Measurements from ENCODE around the gene MAD1L1.
A peak's percentile ranks its signal among the peaks of the same experiment; 100 is the strongest.
"Not testable (repeated sequence)": the region's sequence is repeated elsewhere in the genome, so short reads cannot be mapped to it uniquely, and the experiment has no call there.

MAD1L1 gene

DNA sequence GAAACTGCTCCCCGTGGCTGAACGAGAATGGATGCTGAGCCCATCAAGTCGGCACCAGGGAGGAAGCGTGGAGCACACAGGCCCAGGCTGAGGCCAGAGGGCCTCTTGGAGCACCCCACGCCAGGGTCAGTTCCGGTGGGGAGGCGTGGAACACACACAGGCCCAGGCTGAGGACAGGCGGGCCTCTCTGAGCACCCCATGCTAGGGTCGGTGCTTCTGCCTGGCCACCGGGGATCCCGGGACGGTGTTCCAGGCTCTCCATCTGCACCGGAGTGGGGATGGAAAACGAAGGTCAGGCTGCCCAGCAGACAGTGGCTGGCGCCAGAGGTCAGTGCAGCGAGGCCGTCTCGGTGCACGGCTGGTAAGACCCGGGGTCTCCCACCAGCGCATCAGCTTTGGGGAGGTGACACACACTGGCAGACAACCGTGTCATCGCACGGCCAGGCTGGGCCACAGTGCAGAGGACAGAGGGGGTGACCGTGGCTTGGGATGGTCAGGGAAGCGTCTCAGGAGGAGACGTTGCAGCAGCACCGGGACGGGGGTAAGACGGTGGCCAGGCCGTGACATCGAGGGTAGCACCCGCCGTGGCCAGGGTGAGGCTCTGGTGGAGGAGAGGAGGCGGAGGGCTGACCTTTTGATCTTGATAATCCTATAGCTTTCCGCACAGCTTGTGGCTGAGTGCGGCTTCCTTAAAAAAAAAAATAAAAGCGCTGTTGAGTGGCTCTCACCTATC, 358.7 kb downstream of the MAD1L1 start:
- no peak for DNase-seq

DNA sequence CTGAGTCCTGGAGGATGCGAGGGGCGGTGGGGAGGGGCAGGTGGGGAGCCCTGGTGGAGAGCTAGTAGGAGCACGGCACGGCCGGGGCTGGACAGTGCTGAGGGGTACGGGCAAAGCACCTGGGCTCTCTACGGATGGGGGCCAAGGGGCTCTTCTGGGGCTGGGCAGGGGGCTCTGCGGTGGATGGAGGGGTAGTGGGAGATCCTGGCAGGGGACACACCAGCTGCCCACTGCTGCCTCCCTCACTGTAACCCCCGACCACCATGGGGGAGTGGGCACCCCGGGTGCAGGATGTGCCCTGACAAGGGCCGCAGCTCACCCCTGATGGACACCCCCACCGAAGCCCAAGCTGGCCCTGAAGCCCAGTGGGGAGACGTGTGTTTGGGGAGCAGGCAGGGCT, 359.3 kb downstream of the MAD1L1 start:
- DNase-seq = no peak

DNA sequence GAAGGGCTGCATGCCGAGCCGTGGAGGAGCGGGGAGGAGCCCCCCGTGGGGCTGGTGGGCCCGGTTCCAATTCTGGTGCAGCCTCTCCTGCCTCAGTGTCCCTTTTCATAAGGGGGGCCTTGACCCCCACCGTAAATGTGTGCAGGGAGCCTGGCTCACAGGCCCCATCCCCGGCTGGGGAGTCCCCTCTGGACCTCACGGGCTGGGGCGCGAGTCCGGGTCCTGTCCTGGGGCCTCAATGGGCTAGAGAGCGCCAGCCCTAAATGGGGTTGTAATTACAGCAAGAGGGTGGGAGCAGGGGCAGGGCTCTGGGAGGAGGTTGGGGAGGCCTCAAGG, 359.7 kb downstream of the MAD1L1 start:
- DNase-seq = no peak

DNA sequence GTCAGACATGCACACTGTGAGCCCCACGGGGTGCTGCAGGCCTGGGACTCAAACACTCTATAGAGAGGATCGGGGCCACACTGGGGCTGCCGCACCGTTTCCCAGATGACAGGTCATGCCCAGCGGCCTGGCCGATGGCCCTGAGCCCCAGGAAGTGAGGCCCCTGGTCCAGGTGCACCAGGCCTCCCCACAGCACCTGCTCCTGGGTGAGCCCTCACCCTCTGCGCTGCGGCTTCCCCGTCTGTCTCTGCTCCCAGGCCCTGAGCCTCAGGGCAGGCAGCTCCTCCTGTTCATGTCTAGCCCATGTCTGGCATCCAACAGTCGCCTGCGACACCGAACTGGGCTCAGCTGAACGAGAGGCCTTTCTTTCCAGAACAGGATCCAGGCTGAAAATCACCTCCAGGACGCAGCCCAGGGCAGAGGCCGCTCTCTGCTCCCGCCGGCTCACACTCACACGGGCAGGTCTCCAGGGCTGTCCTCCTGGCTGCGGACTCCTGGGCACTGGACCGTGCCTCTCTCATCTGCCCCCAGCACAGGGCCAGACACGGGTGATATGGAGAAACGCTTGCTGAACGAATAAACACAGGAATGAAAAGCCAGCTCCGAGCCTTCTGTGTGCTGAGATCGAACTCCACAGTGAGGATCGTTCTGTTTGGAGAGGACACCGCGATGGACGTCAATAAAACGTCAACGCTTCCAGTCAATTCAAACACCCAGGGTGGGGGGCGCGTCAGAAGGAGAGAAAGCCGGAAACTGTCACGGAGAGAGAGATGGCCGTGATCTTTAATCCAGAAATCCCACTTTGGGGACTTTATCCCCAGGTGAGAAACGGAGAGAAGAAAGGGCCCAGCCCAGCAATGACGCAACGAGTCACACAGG, 360.3 kb downstream of the MAD1L1 start:
- no peak for DNase-seq

DNA sequence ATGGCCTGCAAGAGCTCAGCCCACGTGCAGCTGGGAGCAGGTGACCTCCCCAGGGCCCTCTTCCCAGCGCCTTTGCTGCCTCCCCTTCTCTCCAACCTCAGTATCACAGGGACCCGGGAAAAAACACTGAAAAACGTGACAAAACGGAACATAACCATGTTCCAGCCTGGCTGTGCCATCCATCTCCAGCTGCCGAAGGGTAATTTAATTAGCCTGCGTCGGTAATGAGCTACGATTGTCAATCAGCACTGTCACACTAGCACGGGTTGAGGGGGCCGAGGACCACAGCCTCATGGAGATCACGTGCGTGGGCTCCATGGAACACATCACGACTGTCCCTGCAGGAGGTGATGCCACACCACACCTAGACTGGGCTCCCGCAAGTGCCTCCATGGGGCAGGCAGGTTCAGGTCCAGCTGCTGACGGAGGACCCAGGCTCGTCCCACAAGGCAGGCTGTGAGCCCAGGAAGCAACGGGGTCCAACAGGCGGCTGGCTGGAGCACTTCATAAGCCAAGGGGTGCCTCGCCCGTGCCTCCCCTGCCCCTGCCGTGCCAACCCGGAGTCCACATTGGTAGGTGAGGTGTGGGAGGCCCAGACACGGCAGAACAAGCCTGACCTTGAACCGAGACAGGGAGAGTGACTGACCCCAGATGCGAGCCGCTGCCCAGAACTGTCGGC, 363.2 kb downstream of the MAD1L1 start:
- no peak for DNase-seq

DNA sequence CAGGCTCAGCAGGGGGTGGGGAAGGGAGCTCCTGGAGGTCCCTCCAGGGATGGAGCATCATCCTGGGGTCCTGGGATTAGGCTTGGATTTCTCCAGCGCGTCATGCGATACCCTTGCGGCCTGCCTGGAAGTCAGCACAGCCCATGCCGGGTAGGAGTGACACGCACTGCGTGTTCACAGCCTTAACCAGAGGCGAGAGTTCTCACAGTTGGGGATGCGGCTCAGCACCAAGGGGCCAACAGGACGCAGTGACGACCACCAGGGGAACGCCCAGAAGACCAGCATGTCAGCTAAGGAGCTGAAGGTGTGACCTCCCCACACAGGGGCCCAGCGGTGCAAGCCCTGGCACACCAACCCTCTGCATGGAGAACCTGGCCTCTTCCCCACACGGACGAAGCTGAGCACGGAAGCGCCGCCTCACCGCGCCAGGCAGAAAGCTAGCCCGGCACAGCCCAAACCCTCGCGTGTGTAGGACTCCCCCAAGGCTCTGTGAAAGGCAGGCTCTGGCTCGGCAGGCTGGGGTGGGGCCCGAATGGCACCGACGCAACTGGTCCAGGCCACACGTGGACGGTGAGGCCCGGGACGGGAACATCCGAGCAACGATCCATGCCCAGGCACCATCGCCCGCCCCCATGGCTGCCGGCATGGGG, 364.1 kb downstream of the MAD1L1 start:
- no peak for DNase-seq

DNA sequence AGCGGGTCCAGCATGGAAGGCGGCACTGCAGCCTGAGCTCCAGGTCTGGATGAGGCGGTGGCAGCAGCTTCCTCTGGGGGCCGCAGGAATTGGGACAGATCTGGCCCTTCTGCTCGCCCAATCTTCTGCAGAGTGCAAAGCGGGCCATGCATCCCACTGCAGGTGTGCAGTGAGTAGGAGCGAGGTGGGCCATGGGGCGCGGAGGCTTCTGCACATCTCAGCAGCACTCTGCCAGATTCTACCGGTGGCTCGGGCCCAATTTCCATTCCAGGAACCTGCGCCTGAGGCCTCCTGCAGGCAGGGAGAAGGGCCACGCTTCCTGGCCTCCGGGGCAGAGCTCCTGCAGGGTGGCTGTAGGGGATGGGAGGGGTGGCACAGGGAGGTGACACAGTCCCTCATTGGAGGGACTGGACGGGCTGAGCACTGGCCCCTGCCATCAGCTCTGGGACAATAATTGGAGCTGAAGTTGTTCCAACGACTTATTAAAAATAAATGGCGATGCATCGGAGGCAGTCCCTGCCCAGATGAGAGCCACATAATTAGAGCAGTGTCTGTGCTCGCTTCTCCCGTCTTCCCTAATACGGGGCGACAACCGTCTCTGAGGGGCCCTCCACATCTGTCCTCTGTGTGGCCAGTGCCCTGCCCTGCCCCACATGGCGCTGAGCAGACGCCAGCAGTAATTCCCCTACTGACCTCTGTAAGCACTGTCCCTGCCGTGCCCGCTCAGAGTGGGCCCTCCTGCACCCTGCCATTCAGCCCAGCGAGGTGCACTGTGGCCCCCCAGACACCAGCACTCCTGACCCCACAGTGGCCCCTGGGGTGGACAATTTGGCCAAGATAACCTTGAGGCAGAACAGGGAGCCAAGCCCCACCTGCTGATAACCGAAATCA, 365.1 kb downstream of the MAD1L1 start:
- DNase-seq = no peak

DNA sequence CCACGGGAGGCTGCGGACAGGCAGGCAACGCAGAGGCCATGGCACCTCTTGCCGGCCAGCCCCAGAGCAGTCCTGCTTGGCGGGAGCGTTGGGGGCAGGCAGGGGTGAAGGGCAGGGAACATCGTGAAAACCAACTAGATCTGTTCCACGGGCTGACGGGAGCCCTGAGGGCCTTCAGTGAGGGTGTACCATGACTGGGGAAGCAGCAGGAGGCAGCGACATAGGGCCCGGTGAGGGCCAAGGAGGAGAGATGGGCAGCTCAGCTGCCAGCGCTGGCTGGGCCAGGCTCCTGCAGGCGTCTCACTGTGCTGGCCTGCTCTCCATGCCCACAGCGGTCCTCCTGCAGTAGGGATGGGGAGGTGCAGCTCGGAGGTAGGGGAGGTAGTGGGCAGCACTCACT, 366.1 kb downstream of the MAD1L1 start:
- DNase-seq = no peak

DNA sequence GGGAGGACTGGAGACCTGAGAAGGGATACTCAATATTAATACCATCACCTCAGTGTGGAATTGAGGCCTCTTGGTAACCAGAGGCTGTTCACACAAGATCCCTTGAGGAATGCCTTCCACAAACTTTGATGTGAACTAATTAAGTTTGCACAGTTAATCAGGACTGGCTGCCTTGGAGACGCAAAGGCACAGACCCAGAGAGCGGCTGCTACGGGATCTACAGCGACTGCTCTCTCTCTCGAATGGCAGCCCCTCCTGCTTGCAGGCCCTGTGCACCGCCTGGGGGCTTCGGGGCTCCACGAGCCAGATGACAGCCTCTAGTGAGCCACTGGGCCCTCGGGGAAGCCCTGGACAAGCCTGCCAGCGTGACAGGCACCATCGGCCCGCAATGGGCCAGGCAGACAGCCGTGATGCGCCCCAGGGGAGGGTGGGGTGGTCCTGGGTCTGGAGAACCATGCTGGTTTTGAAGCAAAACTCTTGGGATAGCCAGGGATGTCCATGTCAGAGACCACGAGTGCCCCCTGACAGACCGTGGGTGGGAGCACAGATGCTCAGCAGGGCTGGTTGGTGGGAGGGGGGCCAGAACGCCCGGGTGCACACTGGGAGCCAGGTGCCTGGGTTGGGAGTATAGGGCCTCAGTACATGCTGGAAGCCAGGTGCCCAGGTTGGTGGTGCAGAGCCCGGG, 367.0 kb downstream of the MAD1L1 start:
- DNase-seq = no peak

DNA sequence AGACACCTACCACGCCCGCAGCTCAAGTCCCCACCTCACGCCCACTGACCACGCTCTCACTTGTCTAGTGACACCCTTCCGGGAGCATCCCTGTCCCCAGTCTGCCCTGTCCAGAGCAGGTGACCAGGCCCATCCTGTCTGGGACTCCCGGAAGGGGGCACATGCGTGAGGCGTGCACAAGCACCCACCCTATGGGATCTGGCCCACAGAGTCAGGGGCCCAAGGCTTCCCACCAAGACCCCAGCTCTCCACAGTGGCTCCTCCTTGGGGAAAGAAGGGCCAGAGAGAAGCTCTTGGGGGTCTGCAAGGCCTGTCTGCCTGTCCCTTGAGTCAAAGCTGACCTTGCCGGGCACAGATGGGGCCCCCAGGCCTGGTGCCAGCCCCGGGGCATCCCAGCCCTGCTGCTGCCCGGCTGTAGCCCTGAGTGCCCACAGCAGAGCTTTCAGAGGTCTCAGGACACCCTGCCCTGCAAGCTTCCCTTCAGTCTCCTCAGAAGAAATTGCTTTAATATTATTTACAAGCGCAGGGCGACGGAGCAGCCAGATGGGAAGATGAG, 367.7 kb downstream of the MAD1L1 start:
- DNase-seq = no peak

DNA sequence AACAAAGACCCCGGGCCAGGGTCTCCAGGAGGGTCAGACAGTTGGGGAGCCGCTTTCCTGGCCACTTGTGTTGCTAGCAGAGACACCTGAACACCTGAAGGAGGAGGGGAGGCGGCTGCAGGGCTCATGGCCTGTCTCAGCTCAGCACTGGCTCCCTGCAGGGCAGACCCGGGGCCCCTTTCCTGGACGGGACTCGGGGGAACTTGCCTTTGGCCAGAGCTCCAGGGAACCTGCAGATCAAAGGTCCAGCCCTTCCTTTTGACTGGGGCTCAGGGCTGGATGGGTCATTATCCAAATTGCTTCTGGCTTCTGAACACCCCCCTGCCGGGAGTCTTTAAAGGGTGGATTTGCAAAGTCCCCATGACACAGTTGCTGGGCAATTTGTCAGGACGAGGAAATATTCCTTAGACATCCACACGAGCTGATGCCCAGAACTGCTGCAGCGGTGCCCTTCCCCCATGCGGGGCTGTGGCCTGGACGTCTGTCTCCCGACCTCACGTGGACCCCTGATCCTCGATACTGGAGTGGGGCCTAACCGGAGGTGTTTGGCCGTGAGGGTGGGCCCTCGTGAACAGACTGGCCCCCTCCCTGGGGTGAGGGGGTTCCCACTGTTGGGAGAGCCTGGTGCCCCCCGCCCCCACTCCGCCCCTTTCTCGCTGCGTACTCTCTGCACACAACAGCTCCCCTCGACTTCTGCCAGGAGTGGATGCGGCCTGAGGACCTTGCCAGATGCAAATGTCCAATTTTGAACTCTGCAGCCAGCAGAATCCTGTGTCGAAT, 368.4 kb downstream of the MAD1L1 start:
- peak in 22 of 56 donors; percentile 7 to 51 (median 30) for DNase-seq

DNA sequence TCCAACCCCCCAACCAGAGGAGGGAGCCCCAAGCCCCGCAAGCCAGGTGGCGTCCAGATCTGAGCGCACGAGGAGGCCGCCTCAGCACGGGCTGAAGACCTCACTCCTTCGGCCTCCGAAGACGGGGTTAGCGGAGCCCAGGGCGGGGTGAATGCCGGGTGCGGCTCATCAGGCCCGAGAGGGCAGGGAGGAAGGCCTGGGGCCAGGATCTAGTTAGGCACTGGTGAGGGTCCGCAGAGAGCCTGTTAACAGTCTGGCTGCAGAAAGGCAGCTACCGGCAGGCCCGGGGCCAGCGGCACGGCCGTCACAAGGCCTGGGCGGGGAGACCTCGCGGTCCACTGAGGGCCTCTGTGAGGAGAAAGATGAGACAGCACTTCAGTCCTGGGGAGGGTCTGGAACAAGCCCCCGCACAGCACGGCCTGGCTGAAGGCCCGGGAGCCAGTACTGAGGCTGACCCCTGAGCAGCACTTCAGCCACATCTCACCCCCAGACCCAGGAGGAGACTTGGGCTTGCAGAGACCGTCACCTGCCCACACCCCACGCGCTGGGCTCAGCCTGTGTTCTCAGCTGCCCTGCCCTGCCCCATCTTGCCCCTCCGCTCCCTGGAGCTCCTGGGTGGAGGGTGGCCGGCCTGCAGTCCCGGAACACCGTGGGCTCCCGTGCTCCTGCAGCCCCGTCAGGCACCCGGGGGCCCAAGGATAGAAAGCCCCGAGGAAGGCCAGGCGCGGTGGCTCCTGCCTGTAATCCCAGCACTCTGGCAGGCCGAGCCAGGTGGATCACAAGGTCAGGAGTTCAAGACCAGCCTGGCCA, 369.4 kb downstream of the MAD1L1 start:
- DNase-seq = no peak

DNA sequence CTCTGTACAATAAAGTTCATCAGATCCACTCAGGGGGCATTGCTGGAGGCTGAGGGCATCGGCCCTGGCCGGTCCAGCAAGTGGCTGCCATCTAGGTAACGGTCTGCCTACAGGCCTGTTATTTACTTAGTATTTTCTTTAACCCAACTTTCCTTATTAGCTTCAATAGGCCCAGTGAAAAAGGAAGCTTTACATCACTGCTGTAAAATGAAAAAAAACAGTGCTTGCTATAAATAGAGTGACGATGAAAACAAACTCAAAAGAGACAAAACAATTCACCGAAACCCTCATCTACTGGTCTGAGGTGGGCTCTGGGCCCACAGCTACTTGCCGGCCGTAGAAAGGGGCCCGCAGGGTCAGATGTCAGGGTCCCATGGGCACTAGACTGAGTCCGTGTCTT, 370.2 kb downstream of the MAD1L1 start:
- no peak for DNase-seq

DNA sequence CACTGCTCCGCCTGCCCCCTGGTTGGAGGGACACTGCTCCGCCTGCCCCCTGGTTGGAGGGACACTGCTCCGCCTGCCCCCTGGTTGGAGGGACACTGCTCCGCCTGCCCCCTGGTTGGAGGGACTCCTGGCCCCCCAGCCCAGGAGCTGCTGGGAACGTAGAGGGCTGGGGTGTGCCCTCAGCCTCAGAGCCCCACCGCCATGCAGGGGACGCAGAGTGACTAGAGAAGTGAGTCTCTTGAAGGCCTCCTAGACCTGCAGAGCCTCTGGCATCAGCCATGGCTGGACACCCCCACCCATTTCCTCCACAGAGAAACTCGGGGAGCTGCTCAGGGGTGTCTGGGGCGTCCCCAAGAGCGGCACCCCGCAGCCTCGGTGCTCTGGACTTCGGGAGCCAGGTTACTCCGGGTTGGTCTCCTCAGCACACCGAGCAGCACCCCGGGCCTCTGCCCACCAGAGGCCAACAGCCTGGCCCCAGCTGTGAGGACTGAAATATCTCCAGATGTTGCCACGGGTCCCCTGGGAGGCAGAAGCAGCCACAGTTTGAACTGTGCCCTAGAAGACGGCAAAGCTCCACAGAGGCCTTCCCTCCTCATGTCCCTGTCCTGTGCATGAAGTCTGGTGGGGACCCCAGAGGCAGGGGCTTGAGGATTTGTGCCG, 370.8 kb downstream of the MAD1L1 start:
- DNase-seq = no peak

DNA sequence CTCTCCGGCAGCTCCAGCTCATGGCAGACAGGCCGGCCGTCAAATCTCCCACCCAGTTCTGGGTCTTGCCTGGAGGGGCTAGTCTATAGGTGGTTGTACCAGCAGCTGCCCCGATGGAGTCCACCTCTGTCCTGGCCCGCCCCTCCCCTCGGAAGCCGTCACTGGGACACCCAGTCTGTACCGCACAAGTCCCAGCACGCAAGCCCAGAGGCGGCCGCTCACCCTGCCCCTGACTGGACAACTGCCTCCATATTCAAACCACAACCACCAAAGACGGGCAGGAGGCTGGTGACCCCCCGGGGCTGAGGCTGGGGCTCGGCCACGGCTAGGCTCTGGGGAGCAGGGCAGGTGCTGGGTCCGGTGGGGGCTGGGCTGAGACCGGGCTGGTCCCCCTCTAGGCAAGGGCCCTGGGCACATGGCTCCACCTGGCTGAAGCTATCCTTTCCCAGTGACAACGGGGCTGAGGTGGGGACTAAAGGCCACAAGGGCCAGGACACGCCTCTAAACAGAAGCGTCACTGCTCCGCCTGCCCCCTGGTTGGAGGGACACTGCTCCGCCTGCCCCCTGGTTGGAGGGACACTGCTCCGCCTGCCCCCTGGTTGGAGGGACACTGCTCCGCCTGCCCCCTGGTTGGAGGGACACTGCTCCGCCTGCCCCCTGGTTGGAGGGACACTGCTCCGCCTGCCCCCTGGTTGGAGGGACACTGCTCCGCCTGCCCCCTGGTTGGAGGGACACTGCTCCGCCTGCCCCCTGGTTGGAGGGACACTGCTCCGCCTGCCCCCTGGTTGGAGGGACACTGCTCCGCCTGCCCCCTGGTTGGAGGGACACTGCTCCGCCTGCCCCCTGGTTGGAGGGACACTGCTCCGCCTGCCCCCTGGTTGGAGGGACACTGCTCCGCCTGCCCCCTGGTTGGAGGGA, 371.6 kb downstream of the MAD1L1 start:
- DNase-seq = not testable (repeated sequence)

DNA sequence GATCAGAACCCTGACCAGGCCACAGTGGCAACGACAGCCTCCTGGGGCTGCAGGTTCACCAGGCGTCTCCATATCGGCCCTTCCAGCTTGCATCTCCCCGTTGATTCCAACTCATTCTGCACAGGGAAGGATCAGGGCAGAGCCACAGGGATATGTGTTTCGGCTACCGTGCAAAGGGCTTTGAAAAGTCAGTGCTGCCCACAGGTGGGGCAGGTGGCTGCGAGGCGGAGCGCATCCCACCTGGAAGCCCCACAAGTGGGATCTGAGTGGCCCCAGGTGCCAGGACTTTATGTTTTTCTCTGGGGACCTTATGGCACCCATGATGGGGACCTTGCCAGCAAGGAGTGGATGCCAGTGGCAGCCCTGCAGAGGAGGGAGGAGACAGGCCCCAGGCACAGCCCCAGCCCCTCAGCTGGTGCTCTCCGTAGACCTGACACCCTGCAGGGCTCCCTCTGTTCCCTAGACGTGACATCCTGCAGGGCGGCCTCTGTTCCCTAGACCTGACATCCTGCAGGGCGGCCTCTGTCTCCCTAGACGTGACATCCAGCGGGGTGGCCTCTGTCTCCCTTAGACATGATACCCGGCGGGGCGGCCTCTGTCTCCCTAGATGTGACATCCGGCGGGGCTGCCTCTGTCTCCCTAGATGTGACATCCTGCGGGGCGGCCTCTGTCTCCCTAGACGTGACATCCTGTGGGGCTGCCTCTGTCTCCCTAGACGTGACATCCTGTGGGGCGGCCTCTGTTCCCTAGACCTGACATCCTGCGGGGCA, 373.3 kb downstream of the MAD1L1 start:
- DNase-seq = no peak
